Skeletal muscle satellite cell (primary cell): Measurements from ENCODE around the gene PRR23E.

Experiments used
- H3K27me3 ChIP-seq: 2 replicates; pipeline ENCODE4 v1.7.0; 2013; ENCODE audit warnings: low read length; ENCODE audit not compliant: control insufficient read depth, insufficient read depth
- H3K36me3 ChIP-seq: 2 replicates; pipeline ENCODE4 v1.7.0; 2013; ENCODE audit warnings: mild to moderate bottlenecking, control low read depth, low read length; ENCODE audit not compliant: insufficient read depth
- H3K4me1 ChIP-seq: 2 replicates; pipeline ENCODE4 v1.7.0; 2013; ENCODE audit warnings: low read length; ENCODE audit not compliant: control insufficient read depth, insufficient read depth
- H3K4me2 ChIP-seq: 2 replicates; pipeline ENCODE4 v1.7.0; 2013; ENCODE audit warnings: mild to moderate bottlenecking, low read length
- H3K4me3 ChIP-seq: 2 replicates; pipeline ENCODE4 v1.7.0; 2013; ENCODE audit warnings: low read length
- H3K9ac ChIP-seq: 2 replicates; pipeline ENCODE4 v1.7.0; 2013; ENCODE audit warnings: mild to moderate bottlenecking, low read depth, low read length, moderate library complexity
- H3K9me3 ChIP-seq: replicated peaks from 2 replicates; pipeline ENCODE4 v1.7.0; 2013; ENCODE audit warnings: mild to moderate bottlenecking, control low read depth, low read length

Gene PRR23E

GRCh38 chr3:127206611-127207516 lies 13.9 kb downstream of the PRR23E start:
- no peaks in the 10 kb centered on the region for H3K36me3 ChIP-seq
- H3K4me3 ChIP-seq, result no peak overlapping the region
- no peaks in the 10 kb centered on the region for H3K4me1 ChIP-seq
- H3K4me2 ChIP-seq, result no peak overlapping the region
- H3K27me3 ChIP-seq, result peaks cover 4% of the 10 kb centered on the region
- no peaks in the 10 kb centered on the region for H3K9me3 ChIP-seq
- H3K9ac ChIP-seq, result no peak overlapping the region

DNA sequence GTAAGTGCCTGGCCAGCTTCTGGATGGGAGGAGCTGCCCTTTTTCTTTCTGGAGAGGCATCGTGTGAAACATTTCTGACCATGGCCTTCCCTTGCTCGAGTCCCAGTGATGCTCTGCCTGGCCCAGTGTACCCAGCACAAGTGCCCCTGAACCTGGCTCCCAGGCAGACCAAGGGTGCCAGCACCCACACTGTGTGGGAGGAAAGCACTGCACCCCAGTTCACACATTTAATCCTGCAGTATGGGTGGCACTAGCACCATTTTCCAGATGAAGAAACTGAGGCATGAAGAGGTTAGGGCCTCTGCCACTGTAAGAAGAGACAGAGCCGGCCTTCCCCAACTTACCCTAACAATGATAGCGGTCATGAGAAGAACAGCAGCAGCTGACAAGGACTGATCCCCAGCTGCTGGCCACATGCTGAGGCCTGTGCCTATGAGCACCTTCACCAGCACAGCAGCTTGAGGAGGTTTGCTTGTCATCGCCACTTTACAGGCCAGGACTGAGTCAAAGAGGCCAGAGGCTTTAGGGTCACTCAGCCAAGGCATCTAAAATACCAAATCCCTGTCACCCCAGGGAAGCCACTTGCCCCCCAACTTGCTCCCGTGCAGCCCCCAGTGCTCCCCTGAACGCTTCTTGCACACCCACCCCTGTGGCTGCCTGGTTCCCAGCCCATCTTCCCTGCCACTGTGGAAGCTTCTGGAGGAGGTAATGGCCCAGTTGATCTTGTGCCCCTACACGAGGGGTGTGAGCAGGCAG lies 15.0 kb downstream of the PRR23E start:
- Histone ChIP-seq H3K27me3 (peaks cover 7% of the 10 kb centered on the region), H3K4me3 (no peak overlapping the region), H3K9ac (no peak overlapping the region), H3K36me3 (no peaks in the 10 kb centered on the region), H3K4me2 (no peak overlapping the region), H3K4me1 (no peaks in the 10 kb centered on the region), H3K9me3 (no peaks in the 10 kb centered on the region)

- Histone ChIP-seq H3K27me3 (peaks cover 7% of the 10 kb centered on the region), H3K9me3 (no peaks in the 10 kb centered on the region), H3K36me3 (no peaks in the 10 kb centered on the region), H3K4me2 (no peak overlapping the region), H3K9ac (no peak overlapping the region), H3K4me3 (no peak overlapping the region), H3K4me1 (no peaks in the 10 kb centered on the region)
Measured at GRCh38 chr3:127208483-127209100, 15.7 kb downstream of the PRR23E start.

DNA sequence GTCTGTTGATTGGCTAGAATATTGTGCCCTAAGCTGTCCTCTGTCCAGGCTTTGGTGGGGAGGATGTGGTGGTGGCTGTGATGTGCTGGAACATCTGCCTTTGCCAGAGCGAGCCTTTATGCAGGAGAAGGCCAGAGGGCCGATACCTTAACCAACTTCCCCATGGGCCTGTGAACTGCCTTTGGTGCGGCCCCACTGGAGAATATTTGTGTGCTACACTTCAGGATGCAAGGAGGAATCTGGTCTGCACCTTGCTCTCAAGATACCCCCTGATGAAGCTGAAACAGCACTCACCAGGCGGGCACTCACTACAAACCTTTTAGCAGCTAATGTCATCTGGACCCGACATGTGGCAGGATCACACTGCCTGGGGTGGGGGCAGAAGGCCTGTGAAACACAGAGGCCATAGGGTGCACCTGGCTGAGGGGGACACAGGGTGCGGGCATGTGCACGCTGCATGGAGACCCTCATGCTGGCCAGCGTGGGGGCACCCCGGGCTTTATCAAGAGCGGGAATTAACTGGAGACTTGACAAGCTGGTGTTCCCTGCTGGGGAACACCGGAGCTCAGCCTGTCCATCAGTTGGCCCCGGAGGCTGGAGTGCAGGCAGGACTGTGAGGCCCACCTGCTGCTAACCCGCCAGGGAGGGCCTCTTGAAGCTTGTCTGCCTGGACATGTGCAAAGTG lies 16.4 kb downstream of the PRR23E start:
- Histone ChIP-seq H3K4me1 (no peaks in the 10 kb centered on the region), H3K9me3 (no peaks in the 10 kb centered on the region), H3K36me3 (no peaks in the 10 kb centered on the region), H3K27me3 (peaks cover 7% of the 10 kb centered on the region), H3K9ac (no peak overlapping the region), H3K4me2 (no peak overlapping the region), H3K4me3 (no peak overlapping the region)

- H3K9me3 ChIP-seq, result no peaks in the 10 kb centered on the region
- H3K4me2 ChIP-seq, result no peak overlapping the region
- H3K36me3 ChIP-seq, result no peaks in the 10 kb centered on the region
- H3K4me3 ChIP-seq, result no peak overlapping the region
- no peak overlapping the region for H3K9ac ChIP-seq
- H3K4me1 ChIP-seq, result no peaks in the 10 kb centered on the region
- peaks cover 6% of the 10 kb centered on the region for H3K27me3 ChIP-seq
Measured at GRCh38 chr3:127209840-127210653, 17.1 kb downstream of the PRR23E start.

GRCh38 chr3:127210654-127210943 lies 17.7 kb downstream of the PRR23E start:
- H3K9me3 ChIP-seq, result no peaks in the 10 kb centered on the region

DNA sequence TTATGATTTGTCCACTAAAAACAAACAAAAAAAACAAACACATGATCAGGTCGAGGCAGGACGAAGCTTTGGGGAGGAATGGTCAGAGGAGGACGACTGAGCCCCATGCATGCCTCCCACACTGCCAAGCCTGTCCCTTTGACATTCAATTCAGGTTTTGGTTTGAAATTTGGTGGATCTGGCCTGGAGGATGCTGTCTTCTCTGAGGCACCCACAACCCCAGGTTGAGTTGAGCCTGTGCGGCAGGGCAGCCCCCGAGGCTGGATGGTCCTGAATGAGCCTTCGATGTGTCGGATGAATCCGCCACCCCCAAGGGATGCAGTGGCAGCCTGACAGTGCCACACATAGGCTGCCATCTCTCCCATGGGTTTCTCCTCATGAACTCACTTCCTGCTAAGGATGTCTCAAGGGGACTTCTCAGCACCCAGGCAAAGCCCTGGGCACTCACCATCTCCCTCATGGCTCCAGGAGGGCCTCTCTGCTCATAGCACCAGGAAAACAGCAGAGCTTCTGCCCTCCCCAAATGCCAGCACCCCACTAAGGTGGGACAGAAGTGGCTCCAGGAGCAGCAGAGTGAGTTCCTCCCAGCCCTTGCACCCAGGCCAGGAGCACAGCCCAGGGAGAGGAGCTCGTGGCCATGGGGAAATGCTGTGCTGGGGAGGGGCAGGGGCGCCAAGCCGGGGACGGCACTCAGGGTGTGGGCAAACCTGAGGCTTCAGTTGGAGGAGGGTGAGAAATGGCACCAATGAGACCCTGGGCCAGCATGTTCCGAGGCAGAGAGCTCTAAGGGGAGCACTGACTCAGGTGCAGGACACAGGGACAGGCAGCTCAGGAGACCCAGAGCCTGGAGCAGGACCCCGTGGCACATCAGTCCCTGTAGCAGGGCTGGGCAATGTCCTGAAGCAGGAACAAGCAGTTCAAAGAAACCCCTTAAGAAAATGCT lies 18.5 kb downstream of the PRR23E start:
- no peak overlapping the region for H3K9ac ChIP-seq
- no peaks in the 10 kb centered on the region for H3K9me3 ChIP-seq
- H3K27me3 ChIP-seq, result peaks cover 8% of the 10 kb centered on the region
- H3K4me1 ChIP-seq, result no peaks in the 10 kb centered on the region
- no peak overlapping the region for H3K4me3 ChIP-seq
- no peak overlapping the region for H3K4me2 ChIP-seq
- no peaks in the 10 kb centered on the region for H3K36me3 ChIP-seq

More at GRCh38 chr3:127210654-127210943, 17.7 kb downstream of the PRR23E start:
- H3K9ac ChIP-seq, result no peak overlapping the region
- H3K4me2 ChIP-seq, result no peak overlapping the region
- H3K36me3 ChIP-seq, result no peaks in the 10 kb centered on the region
- peaks cover 8% of the 10 kb centered on the region for H3K27me3 ChIP-seq
- no peak overlapping the region for H3K4me3 ChIP-seq
- H3K4me1 ChIP-seq, result no peaks in the 10 kb centered on the region

- no peaks in the 10 kb centered on the region for H3K9me3 ChIP-seq
- H3K9ac ChIP-seq, result no peak overlapping the region
- H3K36me3 ChIP-seq, result no peaks in the 10 kb centered on the region
- H3K4me2 ChIP-seq, result no peak overlapping the region
- no peak overlapping the region for H3K4me3 ChIP-seq
- peaks cover 12% of the 10 kb centered on the region for H3K27me3 ChIP-seq
- peaks cover 4% of the 10 kb centered on the region for H3K4me1 ChIP-seq
Measured at GRCh38 chr3:127212231-127212630, 19.3 kb downstream of the PRR23E start.

DNA sequence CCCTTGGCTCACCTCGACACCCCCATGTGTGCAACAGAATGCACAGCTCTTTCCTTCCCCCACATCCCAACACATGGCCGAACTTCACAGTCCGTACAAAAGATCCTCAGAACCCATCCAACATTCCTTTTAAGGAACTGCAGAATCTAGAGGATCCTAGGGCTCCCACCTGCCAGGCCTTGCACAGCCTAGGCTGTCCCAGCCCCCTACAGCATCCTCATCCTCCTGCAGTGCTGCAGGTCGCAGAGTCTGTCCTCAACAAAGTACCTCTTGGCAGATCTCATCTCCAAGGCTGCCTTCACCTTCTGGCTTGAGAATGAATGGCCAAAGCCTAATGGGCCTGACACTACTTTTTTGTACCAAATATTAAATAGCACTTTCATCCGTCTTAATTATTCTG lies 19.8 kb downstream of the PRR23E start:
- Histone ChIP-seq H3K9ac (no peak overlapping the region), H3K9me3 (no peaks in the 10 kb centered on the region), H3K27me3 (peaks cover 12% of the 10 kb centered on the region), H3K4me1 (peaks cover 9% of the 10 kb centered on the region), H3K4me2 (no peak overlapping the region), H3K36me3 (no peaks in the 10 kb centered on the region), H3K4me3 (no peak overlapping the region)

DNA sequence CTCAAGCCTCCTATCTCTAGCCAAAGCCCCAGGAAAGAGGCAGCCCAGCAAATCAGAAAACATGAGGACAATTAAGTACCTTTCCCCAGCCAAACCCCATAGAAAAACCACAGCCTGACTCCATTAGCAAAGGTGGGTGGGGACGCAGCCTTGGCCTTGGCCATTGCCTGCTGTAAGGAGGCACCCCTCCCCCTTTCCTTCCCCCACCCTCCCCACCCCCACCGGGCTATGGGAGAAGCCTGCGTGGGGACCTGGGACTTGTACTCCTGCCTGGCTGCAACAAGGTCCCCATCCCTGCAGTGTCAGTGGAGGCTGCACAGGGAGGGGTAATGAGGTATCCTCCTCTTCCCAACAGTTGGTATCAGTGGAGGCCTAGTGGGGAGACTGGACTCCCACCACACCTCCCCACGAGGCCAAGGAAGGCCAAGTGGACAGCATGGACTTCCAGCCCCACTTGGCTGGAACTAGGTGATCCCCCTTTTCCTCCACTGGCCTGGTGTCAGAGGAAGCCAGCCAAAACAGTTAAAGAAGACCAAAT lies 20.5 kb downstream of the PRR23E start:
- Histone ChIP-seq H3K9me3 (no peaks in the 10 kb centered on the region), H3K4me3 (no peak overlapping the region)

More for the DNA sequence above, 20.5 kb downstream of the PRR23E start:
- no peak overlapping the region for H3K4me2 ChIP-seq
- peaks cover 13% of the 10 kb centered on the region for H3K4me1 ChIP-seq
- H3K36me3 ChIP-seq, result no peaks in the 10 kb centered on the region
- H3K27me3 ChIP-seq, result peaks cover 12% of the 10 kb centered on the region
- H3K9ac ChIP-seq, result no peak overlapping the region
